CD4-positive, alpha-beta T cell treated with Interleukin-6 for 4 hours (primary cell): ENCODE results near the gene KRT83.
A peak's percentile ranks its signal among the peaks of the same experiment; 100 is the strongest.
"Not testable (repeated sequence)": the region's sequence is repeated elsewhere in the genome, so short reads cannot be mapped to it uniquely, and the experiment has no call there.

ENCODE experiments used
- DNase-seq: peaks from one replicate; pipeline ENCODE4 v3.0.0-alpha.2; 2020; ENCODE audit warnings: mixed read lengths

Gene KRT83

GRCh38 chr12:52331039-52331438, 9.8 kb upstream of the KRT83 start:
- no peak for DNase-seq

GRCh38 chr12:52327830-52328500, 6.8 kb upstream of the KRT83 start:
- DNase-seq: no peak

DNA sequence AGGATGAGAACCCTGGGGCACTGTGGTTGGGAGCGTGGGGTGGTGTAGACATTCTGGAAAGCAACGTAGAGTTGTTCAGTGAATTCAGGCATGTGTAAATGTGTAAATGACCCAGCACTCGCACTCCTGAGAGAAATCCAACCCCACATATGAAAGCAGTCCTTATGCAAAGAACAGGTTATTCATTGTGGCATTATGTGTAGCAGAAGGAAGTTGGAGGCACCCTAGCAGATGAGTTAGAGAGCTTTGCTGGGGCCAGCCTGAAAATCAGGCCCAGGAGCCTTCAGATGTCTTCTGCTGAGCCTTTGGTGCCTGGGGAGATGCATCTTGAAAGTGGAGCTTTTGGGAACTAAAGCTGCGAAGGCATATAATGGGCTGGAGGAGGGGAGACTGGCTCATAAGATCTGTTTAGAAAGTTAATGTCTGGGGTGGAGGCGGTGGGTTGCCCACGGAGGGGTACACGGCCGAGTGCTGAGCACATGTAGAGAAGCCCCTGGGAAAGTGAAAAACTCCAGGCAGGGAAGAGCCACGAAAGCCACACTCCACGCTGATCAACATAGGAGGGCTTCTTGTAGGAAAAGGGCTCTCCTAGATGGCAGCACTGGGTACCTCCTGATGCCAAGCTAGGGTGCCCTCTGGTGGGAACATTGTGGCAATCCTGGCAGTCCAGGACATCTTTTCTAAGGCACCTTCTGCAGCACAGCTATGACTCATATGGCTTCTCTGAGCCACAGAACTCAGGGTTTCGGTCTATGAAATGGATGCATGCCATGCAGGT, 6.0 kb upstream of the KRT83 start:
- DNase-seq: peak; percentile 85

DNA sequence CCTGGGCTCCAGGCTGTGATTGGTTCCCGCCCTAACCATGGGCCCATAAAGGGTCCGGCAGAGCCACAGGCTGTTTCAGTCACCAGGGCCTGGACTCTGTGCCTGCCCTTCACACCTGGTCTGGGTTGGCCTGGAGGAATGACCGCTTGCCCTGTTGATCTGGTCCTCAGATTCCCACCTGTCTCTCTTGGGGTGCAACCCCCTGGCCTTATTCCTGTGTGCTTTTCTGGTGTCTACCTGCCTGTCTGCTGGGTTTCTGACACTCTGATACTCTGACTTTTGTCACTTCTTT, 2.9 kb upstream of the KRT83 start:
- DNase-seq: no peak

GRCh38 chr12:52323416-52324152, 2.4 kb upstream of the KRT83 start:
- DNase-seq: no peak

DNA sequence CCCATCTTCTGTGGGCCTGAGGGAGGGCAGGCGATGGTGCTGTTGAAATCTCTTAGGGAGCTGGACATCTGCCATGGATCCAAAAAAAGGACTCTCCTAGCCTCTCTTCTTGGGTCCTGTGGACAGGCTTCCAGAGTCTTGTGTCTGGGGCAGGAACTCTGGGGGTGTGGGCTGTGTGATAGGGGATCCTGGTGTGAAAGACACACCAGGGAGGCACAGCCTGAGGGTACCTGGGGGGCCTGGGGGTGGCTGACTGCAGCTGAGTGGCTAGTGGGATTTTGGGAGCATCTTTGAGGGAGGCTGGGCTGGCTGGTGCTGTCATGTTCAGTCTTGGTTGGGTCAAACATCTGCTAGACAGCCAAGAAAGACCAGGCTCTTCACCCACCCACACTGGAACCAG, 1.8 kb upstream of the KRT83 start:
- no peak for DNase-seq

DNA sequence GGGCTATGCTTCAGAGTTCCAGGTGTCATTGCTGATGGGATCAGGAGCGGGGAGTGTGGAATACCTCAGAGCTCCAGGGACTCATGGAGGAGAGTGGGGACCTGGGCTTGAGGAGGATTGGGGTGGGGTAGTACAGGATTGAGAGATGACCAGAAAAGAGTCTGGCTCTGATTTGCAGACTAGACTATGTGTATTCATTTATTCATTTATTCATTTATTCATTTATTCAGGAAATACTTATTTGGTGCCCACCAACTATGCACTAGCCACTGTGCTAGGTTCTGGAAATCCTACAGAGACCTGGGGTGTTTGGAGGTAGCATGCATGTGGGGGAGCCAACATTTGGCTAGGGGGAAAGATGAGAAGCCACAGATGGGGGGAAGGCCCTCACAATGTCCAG, 871 bp upstream of the KRT83 start:
- DNase-seq: no peak

DNA sequence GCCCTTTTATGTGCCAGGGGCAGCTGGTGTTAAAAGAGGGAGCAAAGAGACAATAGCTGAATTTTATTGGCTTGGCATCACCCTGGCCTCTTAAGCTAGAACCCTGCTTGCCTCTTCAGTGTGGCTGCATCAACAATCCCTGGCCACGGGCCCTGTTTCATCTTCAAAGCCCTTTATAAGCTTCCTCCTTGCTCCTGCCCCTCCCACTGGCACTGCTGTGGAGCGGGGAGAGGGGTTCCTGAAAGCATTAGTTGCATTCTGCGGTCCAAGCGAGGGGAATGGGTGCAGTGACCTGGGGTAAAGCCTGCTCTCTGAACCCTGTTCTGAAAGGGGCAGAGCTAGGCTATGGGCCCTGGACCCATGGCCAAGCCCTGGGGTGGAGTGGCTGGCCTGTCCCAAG, 220 bp upstream of the KRT83 start:
- no peak for DNase-seq

DNA sequence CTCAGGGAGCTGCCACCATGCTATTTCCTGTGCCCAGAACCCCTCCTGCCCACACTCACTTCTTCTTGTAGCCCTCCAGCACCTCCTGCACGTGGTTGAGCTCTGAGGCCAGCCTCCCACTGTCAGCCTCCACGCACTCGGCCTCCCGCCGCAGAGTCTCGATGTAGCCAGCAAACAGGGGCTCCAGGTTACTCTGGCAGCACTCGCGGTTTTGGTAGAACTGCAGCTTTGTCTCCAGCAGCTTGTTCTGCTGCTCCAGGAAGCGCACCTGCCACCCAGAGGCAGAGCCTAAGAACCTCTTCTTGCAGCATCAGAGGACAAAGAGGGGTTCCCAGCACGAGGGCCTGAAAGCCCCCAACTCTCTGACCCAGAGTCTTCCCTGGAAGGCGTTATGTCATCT, 2.1 kb downstream of the KRT83 start:
- DNase-seq: no peak

- DNase-seq: no peak
Observed at GRCh38 chr12:52318241-52318990, 2.8 kb downstream of the KRT83 start.

- DNase-seq: no peak
Observed at GRCh38 chr12:52317468-52318052, 3.6 kb downstream of the KRT83 start.

GRCh38 chr12:52316701-52317100, 4.5 kb downstream of the KRT83 start:
- no peak for DNase-seq

DNA sequence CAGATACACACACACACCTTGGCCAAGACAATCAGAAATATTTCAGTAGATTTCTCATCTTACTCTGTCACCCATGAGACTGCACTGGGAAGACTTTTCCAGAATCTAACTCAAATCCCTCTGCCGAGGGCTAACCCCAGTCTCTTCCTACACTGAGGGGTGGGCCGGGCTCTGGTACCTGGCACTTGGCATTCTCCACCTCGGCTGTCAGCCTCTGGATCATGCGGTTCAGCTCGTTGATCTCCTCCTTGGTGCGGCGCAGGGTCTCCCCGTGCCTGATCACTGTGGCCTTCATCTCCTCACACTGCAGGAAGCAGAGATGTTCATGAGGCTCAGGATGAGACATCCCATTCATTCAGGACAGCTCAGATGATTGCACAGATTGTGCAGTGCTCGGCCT, 4.9 kb downstream of the KRT83 start:
- no peak for DNase-seq

GRCh38 chr12:52315721-52316120, 5.5 kb downstream of the KRT83 start:
- not testable (repeated sequence) for DNase-seq

GRCh38 chr12:52314511-52314910, 6.7 kb downstream of the KRT83 start:
- DNase-seq: no peak

- no peak for DNase-seq
Observed at GRCh38 chr12:52313926-52314325, 7.3 kb downstream of the KRT83 start.

GRCh38 chr12:52313461-52313860, 7.7 kb downstream of the KRT83 start:
- no peak for DNase-seq

GRCh38 chr12:52312086-52312485, 9.1 kb downstream of the KRT83 start:
- DNase-seq: no peak

GRCh38 chr12:52311285-52311648, 9.9 kb downstream of the KRT83 start:
- no peak for DNase-seq

DNA sequence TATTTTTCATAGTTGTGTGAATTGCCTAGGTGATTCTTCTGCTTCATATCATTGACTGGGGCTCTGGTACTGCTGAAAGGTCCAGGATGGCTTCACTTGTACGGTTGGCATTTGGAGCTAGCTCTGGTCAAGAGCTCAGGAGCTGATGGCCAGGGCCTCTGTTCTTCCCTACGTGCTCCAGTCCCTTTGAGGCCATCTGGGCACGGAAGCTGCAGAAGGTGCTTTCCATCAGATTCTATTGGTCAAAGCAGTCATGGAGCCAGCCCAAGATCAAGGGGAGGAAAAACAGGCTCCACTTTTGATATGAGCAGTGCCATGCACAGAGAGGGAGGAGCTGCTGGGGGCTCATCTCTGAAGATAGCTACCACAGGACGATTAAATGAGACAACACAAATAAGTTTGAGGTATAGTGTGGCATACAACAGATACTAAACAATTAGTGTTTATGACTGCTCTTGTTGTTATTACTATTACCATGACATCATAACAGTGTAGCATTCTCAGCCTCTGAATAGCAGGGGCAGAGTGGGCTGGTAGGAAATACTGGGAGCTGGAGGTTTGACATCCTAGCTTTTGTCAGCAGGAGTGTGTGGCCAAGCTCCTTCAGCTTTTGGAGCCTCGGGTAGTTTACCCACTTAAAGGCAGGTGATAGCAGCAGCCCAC, 10.4 kb downstream of the KRT83 start:
- DNase-seq: no peak

GRCh38 chr12:52308806-52309425, 12.3 kb downstream of the KRT83 start:
- no peak for DNase-seq
